Mammary epithelial cell (primary cell): ENCODE results near the gene PRR15.

ENCODE experiments used
- CTCF ChIP-seq, 2 donors: IDR thresholded peaks in 1 of 2; conservative IDR thresholded peaks in 1 of 2; 2 replicates each; pipeline ENCODE4 v1.5.1; 2011 to 2012; ENCODE audit warnings: inconsistent platforms in 2 of 2, low read length in 2 of 2, mild to moderate bottlenecking in 2 of 2, control low read depth in 1 of 2, low read depth in 1 of 2; ENCODE audit not compliant: insufficient read depth in 1 of 2; ENCODE audit errors: extremely low read depth in 1 of 2
- EZH2 ChIP-seq: IDR thresholded peaks from 2 replicates; pipeline ENCODE4 v1.6.1; 2012; ENCODE audit warnings: low read length, inconsistent platforms, borderline replicate concordance

- no peak for TF ChIP-seq CTCF (conservative IDR thresholded peaks at IDR 0.05 in 1 of 2, IDR thresholded peaks at IDR 0.05 in 1 of 2; ENCODE audit: extremely low read depth in 1 of 2, insufficient read depth in 1 of 2, low read depth in 1 of 2, low read length in 2 of 2)
- no peak for TF ChIP-seq EZH2
Observed at GRCh38 chr7:29610086-29610485, 46.5 kb downstream of the PRR15 start.
